SK-N-SH treated with all-trans-retinoic acid at 6 μM for 48 hours (cell line): ENCODE data around the gene S100Z.

Source experiments
- ATAC-seq: fragments of 200-7000 bp; cut with Tn5 transposase; 3 replicates; pipeline ENCODE4 v1.9.1; 2020; ENCODE audit warnings: mild to moderate bottlenecking, moderate library complexity
- ARNTL ChIP-seq: fragments of 450-650 bp; formaldehyde crosslinking; IDR thresholded peaks from 2 replicates; pipeline ENCODE4 v1.5.0; 2020; ENCODE audit warnings: low read depth, mild to moderate bottlenecking, moderate library complexity, borderline replicate concordance
- CSDC2 ChIP-seq: fragments of 250-450 bp; sonication (Bioruptor Pico); IDR thresholded peaks from 2 replicates; pipeline ENCODE4 v1.5.0; 2020; ENCODE audit warnings: mild to moderate bottlenecking, moderate library complexity
- ESRRG ChIP-seq: fragments of 250-450 bp; sonication (Bioruptor Pico); IDR thresholded peaks from 2 replicates; pipeline ENCODE4 v1.6.1; 2021; ENCODE audit warnings: mild to moderate bottlenecking
- GLIS3 ChIP-seq: fragments of 250-450 bp; sonication (Bioruptor Pico); IDR thresholded peaks from 2 replicates; pipeline ENCODE4 v1.5.0; 2020; ENCODE audit warnings: mild to moderate bottlenecking, moderate library complexity
- ISL1 ChIP-seq: fragments of 250-450 bp; sonication (Bioruptor Pico); IDR thresholded peaks from 2 replicates; pipeline ENCODE4 v2.1.2; 2022; ENCODE audit warnings: mild to moderate bottlenecking, moderate library complexity
- PATZ1 ChIP-seq: fragments of 250-450 bp; sonication (Bioruptor Pico); IDR thresholded peaks from 2 replicates; pipeline ENCODE4 v1.8.0; 2020; ENCODE audit warnings: mild to moderate bottlenecking, moderate library complexity, borderline replicate concordance
- PPARA ChIP-seq: fragments of 250-450 bp; sonication (Bioruptor Pico); IDR thresholded peaks from 2 replicates; pipeline ENCODE4 v1.5.0; 2020; ENCODE audit warnings: mild to moderate bottlenecking, borderline replicate concordance
- SNAI2 ChIP-seq: fragments of 250-450 bp; sonication (Bioruptor Pico); IDR thresholded peaks from 2 replicates; pipeline ENCODE4 v1.5.0; 2020; ENCODE audit warnings: mild to moderate bottlenecking, moderate library complexity
- TCF4 ChIP-seq: fragments of 250-450 bp; sonication (Bioruptor Pico); IDR thresholded peaks from 2 replicates; pipeline ENCODE4 v1.8.0; 2021; ENCODE audit warnings: mild to moderate bottlenecking, moderate library complexity, borderline replicate concordance
- TOX ChIP-seq: fragments of 250-450 bp; sonication (Bioruptor Pico); IDR thresholded peaks from 2 replicates; pipeline ENCODE4 v1.8.0; 2021; ENCODE audit warnings: mild to moderate bottlenecking, moderate library complexity, borderline replicate concordance
- TSHZ2 ChIP-seq: fragments of 250-450 bp; sonication (Bioruptor Pico); IDR thresholded peaks from 2 replicates; pipeline ENCODE4 v1.5.0; 2020; ENCODE audit warnings: mild to moderate bottlenecking, moderate library complexity
- ZC3H10 ChIP-seq: fragments of 250-450 bp; sonication (Bioruptor Pico); IDR thresholded peaks from 2 replicates; pipeline ENCODE4 v1.5.1; 2021; ENCODE audit warnings: mild to moderate bottlenecking, moderate library complexity
- ZFP3 ChIP-seq: fragments of 250-450 bp; sonication (Bioruptor Pico); IDR thresholded peaks from 2 replicates; pipeline ENCODE4 v1.5.0; 2020; ENCODE audit warnings: mild to moderate bottlenecking, moderate library complexity
- ZFP30 ChIP-seq: fragments of 450-650 bp; formaldehyde crosslinking; IDR thresholded peaks from 2 replicates; pipeline ENCODE4 v1.5.0; 2022; ENCODE audit warnings: mild to moderate bottlenecking, moderate library complexity
- ZNF565 ChIP-seq: fragments of 450-650 bp; formaldehyde crosslinking; conservative IDR thresholded peaks from 2 replicates; pipeline ENCODE4 v1.5.0; 2020; ENCODE audit warnings: low read depth, mild to moderate bottlenecking, moderate library complexity
- ZNF70 ChIP-seq: fragments of 450-650 bp; formaldehyde crosslinking; IDR thresholded peaks from 2 replicates; pipeline ENCODE4 v1.5.0; 2020; ENCODE audit warnings: mild to moderate bottlenecking, moderate library complexity
- ZNF8 ChIP-seq: fragments of 450-650 bp; formaldehyde crosslinking; IDR thresholded peaks from 2 replicates; pipeline ENCODE4 v1.5.0; 2020; ENCODE audit warnings: mild to moderate bottlenecking, moderate library complexity
- TF ChIP-seq, protein P1 (sequence below): fragments of 250-450 bp; sonication (Bioruptor Pico); IDR thresholded peaks from 2 replicates; pipeline ENCODE4 v1.5.1; 2021; ENCODE audit warnings: mild to moderate bottlenecking, moderate library complexity
- TF ChIP-seq, protein P2 (sequence below): fragments of 250-450 bp; sonication (Bioruptor Pico); IDR thresholded peaks from 2 replicates; pipeline ENCODE4 v1.8.0; 2021; ENCODE audit warnings: low read depth, mild to moderate bottlenecking, moderate library complexity, borderline replicate concordance
- TF ChIP-seq, protein P3 (sequence below): fragments of 250-450 bp; sonication (Bioruptor Pico); IDR thresholded peaks from 2 replicates; pipeline ENCODE4 v1.5.1; 2020; ENCODE audit warnings: low read depth, mild to moderate bottlenecking, moderate library complexity

S100Z gene

GRCh38 chr5:76927961-76928360, 78.1 kb downstream of the S100Z start:
- ATAC-seq: no peak
- TF ChIP-seq GLIS3: no peak
- TF ChIP-seq, protein P1, sequence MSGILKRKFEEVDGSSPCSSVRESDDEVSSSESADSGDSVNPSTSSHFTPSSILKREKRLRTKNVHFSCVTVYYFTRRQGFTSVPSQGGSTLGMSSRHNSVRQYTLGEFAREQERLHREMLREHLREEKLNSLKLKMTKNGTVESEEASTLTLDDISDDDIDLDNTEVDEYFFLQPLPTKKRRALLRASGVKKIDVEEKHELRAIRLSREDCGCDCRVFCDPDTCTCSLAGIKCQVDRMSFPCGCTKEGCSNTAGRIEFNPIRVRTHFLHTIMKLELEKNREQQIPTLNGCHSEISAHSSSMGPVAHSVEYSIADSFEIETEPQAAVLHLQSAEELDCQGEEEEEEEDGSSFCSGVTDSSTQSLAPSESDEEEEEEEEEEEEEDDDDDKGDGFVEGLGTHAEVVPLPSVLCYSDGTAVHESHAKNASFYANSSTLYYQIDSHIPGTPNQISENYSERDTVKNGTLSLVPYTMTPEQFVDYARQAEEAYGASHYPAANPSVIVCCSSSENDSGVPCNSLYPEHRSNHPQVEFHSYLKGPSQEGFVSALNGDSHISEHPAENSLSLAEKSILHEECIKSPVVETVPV (CRISPR knock-in tag): no peak
- no peak for TF ChIP-seq PATZ1
- no peak for TF ChIP-seq TCF4
- TF ChIP-seq ARNTL (CRISPR knock-in tag): no peak
- TF ChIP-seq, protein P2, sequence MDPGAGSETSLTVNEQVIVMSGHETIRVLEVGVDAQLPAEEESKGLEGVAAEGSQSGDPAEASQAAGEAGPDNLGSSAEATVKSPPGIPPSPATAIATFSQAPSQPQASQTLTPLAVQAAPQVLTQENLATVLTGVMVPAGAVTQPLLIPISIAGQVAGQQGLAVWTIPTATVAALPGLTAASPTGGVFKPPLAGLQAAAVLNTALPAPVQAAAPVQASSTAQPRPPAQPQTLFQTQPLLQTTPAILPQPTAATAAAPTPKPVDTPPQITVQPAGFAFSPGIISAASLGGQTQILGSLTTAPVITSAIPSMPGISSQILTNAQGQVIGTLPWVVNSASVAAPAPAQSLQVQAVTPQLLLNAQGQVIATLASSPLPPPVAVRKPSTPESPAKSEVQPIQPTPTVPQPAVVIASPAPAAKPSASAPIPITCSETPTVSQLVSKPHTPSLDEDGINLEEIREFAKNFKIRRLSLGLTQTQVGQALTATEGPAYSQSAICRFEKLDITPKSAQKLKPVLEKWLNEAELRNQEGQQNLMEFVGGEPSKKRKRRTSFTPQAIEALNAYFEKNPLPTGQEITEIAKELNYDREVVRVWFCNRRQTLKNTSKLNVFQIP (CRISPR knock-in tag): no peak
- TF ChIP-seq ZNF8 (CRISPR knock-in tag): no peak
- no peak for TF ChIP-seq ZNF70
- TF ChIP-seq CSDC2: no peak
- TF ChIP-seq ZC3H10 (CRISPR knock-in tag): no peak
- TF ChIP-seq ESRRG: no peak
- TF ChIP-seq ISL1: no peak
- no peak for TF ChIP-seq TSHZ2 (CRISPR knock-in tag)
- TF ChIP-seq ZFP3 (CRISPR knock-in tag): no peak
- TF ChIP-seq, protein P3, sequence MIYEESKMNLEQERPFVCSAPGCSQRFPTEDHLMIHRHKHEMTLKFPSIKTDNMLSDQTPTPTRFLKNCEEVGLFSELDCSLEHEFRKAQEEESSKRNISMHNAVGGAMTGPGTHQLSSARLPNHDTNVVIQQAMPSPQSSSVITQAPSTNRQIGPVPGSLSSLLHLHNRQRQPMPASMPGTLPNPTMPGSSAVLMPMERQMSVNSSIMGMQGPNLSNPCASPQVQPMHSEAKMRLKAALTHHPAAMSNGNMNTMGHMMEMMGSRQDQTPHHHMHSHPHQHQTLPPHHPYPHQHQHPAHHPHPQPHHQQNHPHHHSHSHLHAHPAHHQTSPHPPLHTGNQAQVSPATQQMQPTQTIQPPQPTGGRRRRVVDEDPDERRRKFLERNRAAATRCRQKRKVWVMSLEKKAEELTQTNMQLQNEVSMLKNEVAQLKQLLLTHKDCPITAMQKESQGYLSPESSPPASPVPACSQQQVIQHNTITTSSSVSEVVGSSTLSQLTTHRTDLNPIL (CRISPR knock-in tag): no peak
- TF ChIP-seq SNAI2 (CRISPR knock-in tag): no peak

GRCh38 chr5:76930083-76930482, 80.3 kb downstream of the S100Z start:
- TF ChIP-seq, protein P3 (CRISPR knock-in tag): no peak
- TF ChIP-seq ZFP30 (CRISPR knock-in tag): no peak
- TF ChIP-seq ZNF565 (CRISPR knock-in tag): no peak
- TF ChIP-seq TOX (CRISPR knock-in tag): no peak
- no peak for TF ChIP-seq ZNF70
- TF ChIP-seq CSDC2: no peak
- TF ChIP-seq PPARA (CRISPR knock-in tag): no peak
- no peak for TF ChIP-seq ARNTL (CRISPR knock-in tag)
- no peak for TF ChIP-seq PATZ1
- TF ChIP-seq, protein P1 (CRISPR knock-in tag): no peak
- no peak for TF ChIP-seq ESRRG
- TF ChIP-seq GLIS3: no peak
- no peak for ATAC-seq
